ENCODE results near the gene SERINC3.

The SERINC3 gene

DNA sequence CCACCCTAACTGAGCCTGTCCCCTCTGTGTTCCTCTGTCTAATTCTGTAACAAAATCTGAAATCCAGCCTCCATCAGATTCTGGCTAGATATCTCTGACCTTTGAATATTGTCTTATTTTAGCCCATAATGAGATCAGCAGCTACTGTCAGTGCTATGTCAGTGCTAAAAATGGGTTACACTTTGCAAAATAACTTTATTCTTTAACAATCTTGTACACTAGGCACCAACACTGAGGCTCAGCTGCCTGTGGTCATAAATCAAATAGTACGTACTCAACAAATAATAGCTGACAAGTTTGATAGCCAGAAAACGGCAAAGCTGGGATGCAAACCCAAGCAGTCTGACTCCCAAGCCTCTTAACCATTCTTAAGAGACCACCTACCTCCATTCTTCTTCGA is 24.1 kb downstream of the SERINC3 start:
- in situ Hi-C loops (cut with MboI; ENCODE audit: low sequenced_read_pairs, unreplicated experiment) = no loop called here
- no peak for DNase-seq (ENCODE audit: low spot score)
- TF ChIP-seq, protein P1, sequence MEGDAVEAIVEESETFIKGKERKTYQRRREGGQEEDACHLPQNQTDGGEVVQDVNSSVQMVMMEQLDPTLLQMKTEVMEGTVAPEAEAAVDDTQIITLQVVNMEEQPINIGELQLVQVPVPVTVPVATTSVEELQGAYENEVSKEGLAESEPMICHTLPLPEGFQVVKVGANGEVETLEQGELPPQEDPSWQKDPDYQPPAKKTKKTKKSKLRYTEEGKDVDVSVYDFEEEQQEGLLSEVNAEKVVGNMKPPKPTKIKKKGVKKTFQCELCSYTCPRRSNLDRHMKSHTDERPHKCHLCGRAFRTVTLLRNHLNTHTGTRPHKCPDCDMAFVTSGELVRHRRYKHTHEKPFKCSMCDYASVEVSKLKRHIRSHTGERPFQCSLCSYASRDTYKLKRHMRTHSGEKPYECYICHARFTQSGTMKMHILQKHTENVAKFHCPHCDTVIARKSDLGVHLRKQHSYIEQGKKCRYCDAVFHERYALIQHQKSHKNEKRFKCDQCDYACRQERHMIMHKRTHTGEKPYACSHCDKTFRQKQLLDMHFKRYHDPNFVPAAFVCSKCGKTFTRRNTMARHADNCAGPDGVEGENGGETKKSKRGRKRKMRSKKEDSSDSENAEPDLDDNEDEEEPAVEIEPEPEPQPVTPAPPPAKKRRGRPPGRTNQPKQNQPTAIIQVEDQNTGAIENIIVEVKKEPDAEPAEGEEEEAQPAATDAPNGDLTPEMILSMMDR (IDR thresholded peaks at IDR 0.05; ENCODE audit: borderline replicate concordance, control extremely low read depth, extremely low read depth, insufficient read depth, missing control alignments) = no peak

GRCh38 chr20:44496976-44497375 is 24.9 kb downstream of the SERINC3 start:
- no peak for DNase-seq (ENCODE audit: low spot score)
- TF ChIP-seq, protein P1 (IDR thresholded peaks at IDR 0.05; ENCODE audit: borderline replicate concordance, control extremely low read depth, extremely low read depth, insufficient read depth, missing control alignments) = no peak
- in situ Hi-C loops (cut with MboI; ENCODE audit: low sequenced_read_pairs, unreplicated experiment) = no loop called here

GRCh38 chr20:44495802-44496481 is 25.9 kb downstream of the SERINC3 start:
- in situ Hi-C loops (cut with MboI; ENCODE audit: low sequenced_read_pairs, unreplicated experiment) = no loop called here
- TF ChIP-seq, protein P1 (IDR thresholded peaks at IDR 0.05; ENCODE audit: borderline replicate concordance, control extremely low read depth, extremely low read depth, insufficient read depth, missing control alignments) = no peak
- DNase-seq (ENCODE audit: low spot score) = no peak

DNA sequence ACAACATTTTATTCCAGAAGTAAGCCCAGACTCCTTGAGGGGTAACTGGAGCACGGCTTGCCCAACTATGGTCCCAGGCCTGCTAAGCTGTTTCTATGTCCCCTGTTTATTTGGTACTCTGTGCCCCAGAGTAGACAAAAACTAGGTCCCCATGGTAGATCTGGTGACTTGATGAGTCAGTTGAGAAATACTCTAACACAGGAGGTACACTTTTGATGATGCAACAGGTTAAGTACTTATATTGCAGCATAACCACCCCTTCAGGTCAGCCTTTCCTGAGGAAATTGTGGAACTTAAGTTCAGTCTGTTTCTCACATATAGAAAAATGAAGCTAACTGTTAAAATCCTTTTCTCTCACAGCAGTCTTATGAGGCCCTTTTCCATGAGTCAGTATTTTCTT is 26.6 kb downstream of the SERINC3 start:
- in situ Hi-C loops (cut with MboI; ENCODE audit: low sequenced_read_pairs, unreplicated experiment) = no loop called here
- DNase-seq (ENCODE audit: low spot score) = no peak
- TF ChIP-seq, protein P1 (IDR thresholded peaks at IDR 0.05; ENCODE audit: borderline replicate concordance, control extremely low read depth, extremely low read depth, insufficient read depth, missing control alignments) = no peak

DNA sequence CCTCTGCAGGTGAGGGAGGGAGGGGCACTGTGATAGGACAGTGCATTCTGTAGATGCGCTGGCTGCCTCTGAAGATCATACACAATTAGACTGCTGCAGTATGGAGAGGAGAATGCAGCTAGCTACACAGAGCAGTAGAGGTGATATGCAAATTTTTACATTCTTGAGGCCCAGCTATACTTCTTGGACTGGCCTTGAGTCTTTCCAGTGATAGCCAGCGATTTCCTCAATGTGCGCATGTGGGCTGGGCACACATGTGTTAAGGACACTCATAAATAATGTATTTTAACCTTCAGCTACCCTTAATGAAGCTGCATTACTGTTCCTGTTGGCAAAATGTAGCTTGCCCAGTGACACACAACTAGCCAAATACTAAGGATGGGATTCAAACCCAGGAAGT is 27.2 kb downstream of the SERINC3 start:
- in situ Hi-C loops (cut with MboI; ENCODE audit: low sequenced_read_pairs, unreplicated experiment) = no loop called here
- TF ChIP-seq, protein P1 (IDR thresholded peaks at IDR 0.05; ENCODE audit: borderline replicate concordance, control extremely low read depth, extremely low read depth, insufficient read depth, missing control alignments) = no peak
- DNase-seq (ENCODE audit: low spot score) = no peak

GRCh38 chr20:44494266-44494665 is 27.6 kb downstream of the SERINC3 start:
- TF ChIP-seq, protein P1 (IDR thresholded peaks at IDR 0.05; ENCODE audit: borderline replicate concordance, control extremely low read depth, extremely low read depth, insufficient read depth, missing control alignments) = no peak
- in situ Hi-C loops (cut with MboI; ENCODE audit: low sequenced_read_pairs, unreplicated experiment) = no loop called here
- no peak for DNase-seq (ENCODE audit: low spot score)

All from GM13976 (cell line).